H9 (cell line): ENCODE measurements around the gene ZP3. TPM values are rescaled to one million over a fixed set of nuclear protein-coding genes. Genes with fewer than 3 reads are reported as not detected.

ENCODE experiments used
- DNase-seq: peaks from one replicate; pipeline ENCODE4 v3.0.0-alpha.2; 2017
- H2AFZ ChIP-seq: one replicate; pipeline ENCODE4 v1.6.1; 2013; ENCODE audit warnings: mild to moderate bottlenecking, low read length, control low read depth, moderate library complexity
- H2AK5ac ChIP-seq: 2 replicates; pipeline ENCODE4 v1.6.1; 2013; ENCODE audit warnings: low read length, control low read depth, mixed read lengths; ENCODE audit not compliant: insufficient read length
- H2BK120ac ChIP-seq: one replicate; pipeline ENCODE4 v1.6.1; 2013; ENCODE audit warnings: low read depth, mild to moderate bottlenecking, low read length, control low read depth, inconsistent platforms; ENCODE audit not compliant: poor library complexity, severe bottlenecking
- H2BK12ac ChIP-seq: 2 replicates; pipeline ENCODE4 v1.6.1; 2013; ENCODE audit warnings: low read length, control low read depth, mixed read lengths, low read depth; ENCODE audit not compliant: insufficient read length
- H2BK15ac ChIP-seq: 2 replicates; pipeline ENCODE4 v1.6.1; 2013; ENCODE audit warnings: low read depth, low read length, control low read depth
- H2BK20ac ChIP-seq: one replicate; pipeline ENCODE4 v1.6.1; 2013; ENCODE audit warnings: low read depth, mild to moderate bottlenecking, low read length, control low read depth, inconsistent platforms; ENCODE audit not compliant: poor library complexity, severe bottlenecking
- H2BK5ac ChIP-seq: 2 replicates; pipeline ENCODE4 v1.6.1; 2013; ENCODE audit warnings: low read length, control low read depth, mixed read lengths; ENCODE audit not compliant: insufficient read length
- H3K14ac ChIP-seq: 2 replicates; pipeline ENCODE4 v1.6.1; 2013; ENCODE audit warnings: low read length, control low read depth; ENCODE audit not compliant: insufficient read depth
- H3K18ac ChIP-seq: 2 replicates; pipeline ENCODE4 v1.6.1; 2013; ENCODE audit warnings: low read depth, mild to moderate bottlenecking, mixed read lengths, low read length, control low read depth; ENCODE audit not compliant: insufficient read length
- H3K23ac ChIP-seq: 2 replicates; pipeline ENCODE4 v1.6.1; 2013; ENCODE audit warnings: low read length, control low read depth, mixed read lengths, low read depth; ENCODE audit not compliant: insufficient read length
- H3K23me2 ChIP-seq: 2 replicates; pipeline ENCODE4 v1.6.1; 2013; ENCODE audit warnings: low read depth, mild to moderate bottlenecking, mixed read lengths, low read length, control low read depth; ENCODE audit not compliant: insufficient read length, poor library complexity, severe bottlenecking
- H3K27ac ChIP-seq: 2 replicates; pipeline ENCODE4 v1.5.1; 2013; ENCODE audit warnings: low read length, control low read depth, mixed read lengths, low read depth; ENCODE audit not compliant: insufficient read length
- H3K27me3 ChIP-seq: 2 replicates; pipeline ENCODE4 v1.6.1; 2013; ENCODE audit warnings: low read length, control low read depth, inconsistent platforms; ENCODE audit not compliant: insufficient read depth
- H3K4ac ChIP-seq: 2 replicates; pipeline ENCODE4 v1.6.1; 2013; ENCODE audit warnings: low read depth, mild to moderate bottlenecking, control low read depth, inconsistent platforms, low read length, moderate library complexity
- H3K4me1 ChIP-seq: 2 replicates; pipeline ENCODE4 v1.6.1; 2013; ENCODE audit warnings: low read length, control low read depth, inconsistent platforms; ENCODE audit not compliant: insufficient read depth
- H3K4me2 ChIP-seq: 2 replicates; pipeline ENCODE4 v1.6.1; 2013; ENCODE audit warnings: low read length, control low read depth, mixed read lengths; ENCODE audit not compliant: insufficient read length, insufficient read depth
- H3K56ac ChIP-seq: 2 replicates; pipeline ENCODE4 v1.6.1; 2013; ENCODE audit warnings: low read depth, mild to moderate bottlenecking, mixed read lengths, low read length, control low read depth; ENCODE audit not compliant: insufficient read length
- H3K79me1 ChIP-seq: 2 replicates; pipeline ENCODE4 v1.6.1; 2013; ENCODE audit warnings: low read depth, mild to moderate bottlenecking, moderate library complexity, low read length, control low read depth, inconsistent platforms; ENCODE audit not compliant: insufficient read depth, poor library complexity, severe bottlenecking
- H3K79me2 ChIP-seq: 2 replicates; pipeline ENCODE4 v1.6.1; 2013; ENCODE audit warnings: low read length, control low read depth, inconsistent platforms; ENCODE audit not compliant: insufficient read depth
- H3K9ac ChIP-seq: 2 replicates; pipeline ENCODE4 v1.6.1; 2013; ENCODE audit warnings: low read length, control low read depth, mixed read lengths; ENCODE audit not compliant: insufficient read length; ENCODE audit errors: extremely low read depth
- H3K9me3 ChIP-seq: one replicate; pipeline ENCODE4 v1.6.1; 2013; ENCODE audit warnings: low read depth, low read length, inconsistent platforms; ENCODE audit not compliant: control insufficient read depth
- H3T11ph ChIP-seq: one replicate; pipeline ENCODE4 v1.6.1; 2013; ENCODE audit warnings: mild to moderate bottlenecking, low read length, control low read depth, inconsistent platforms
- H4K20me1 ChIP-seq: one replicate; pipeline ENCODE4 v1.6.1; 2013; ENCODE audit not compliant: control insufficient read depth, insufficient read length, insufficient read depth
- H4K5ac ChIP-seq: 2 replicates; pipeline ENCODE4 v1.6.1; 2013; ENCODE audit warnings: low read depth, mild to moderate bottlenecking, mixed read lengths, low read length, control low read depth; ENCODE audit not compliant: insufficient read length
- H4K8ac ChIP-seq: replicated peaks from 2 replicates; pipeline ENCODE4 v1.6.1; 2013; ENCODE audit warnings: low read length, control low read depth, mixed read lengths, low read depth; ENCODE audit not compliant: insufficient read length
- H4K91ac ChIP-seq: 2 replicates; pipeline ENCODE4 v1.6.1; 2013; ENCODE audit warnings: low read depth, mild to moderate bottlenecking, moderate library complexity, mixed read lengths, low read length, control low read depth; ENCODE audit not compliant: insufficient read length
- H3K27ac Mint-ChIP-seq, 3 experiments: 2 replicates in 2 of 3; 3 replicates in 1 of 3; pipeline ENCODE4 v1.8.0; 2020 to 2021; ENCODE audit warnings: mixed read lengths in 3 of 3, mild to moderate bottlenecking in 1 of 3, moderate library complexity in 1 of 3
- H3K27me3 Mint-ChIP-seq: 2 replicates; pipeline ENCODE4 v1.8.0; 2021; ENCODE audit warnings: low read depth, mild to moderate bottlenecking, moderate library complexity, mixed read lengths
- H3K36me3 Mint-ChIP-seq, 3 experiments: 2 replicates in 2 of 3; 3 replicates in 1 of 3; pipeline ENCODE4 v1.8.0; 2020 to 2021; ENCODE audit warnings: low read depth in 3 of 3, mixed read lengths in 3 of 3; ENCODE audit not compliant: insufficient read depth in 1 of 3
- H3K4me1 Mint-ChIP-seq, 2 experiments: 2 replicates each; pipeline ENCODE4 v1.8.0; 2020; ENCODE audit warnings: mixed read lengths in 2 of 2
- H3K4me3 Mint-ChIP-seq, 2 experiments: 2 replicates in 1 of 2; 3 replicates in 1 of 2; pipeline ENCODE4 v1.8.0; 2020 to 2021; ENCODE audit warnings: mild to moderate bottlenecking in 2 of 2, mixed read lengths in 2 of 2, moderate library complexity in 1 of 2
- H3K9me3 Mint-ChIP-seq, 2 experiments: 2 replicates in 1 of 2; 3 replicates in 1 of 2; pipeline ENCODE4 v1.8.0; 2020; ENCODE audit warnings: mild to moderate bottlenecking in 2 of 2, mixed read lengths in 2 of 2, moderate library complexity in 1 of 2
- CTCF ChIP-seq: fragments of 200-600 bp; sonication (generic); conservative IDR thresholded peaks from 3 replicates; pipeline ENCODE4 v1.8.0; 2021; ENCODE audit warnings: antibody characterized with exemption, mild to moderate bottlenecking
- WGBS: extraction: QIAGEN DNeasy Blood & Tissue Kit; methylation state at CpG from one replicate; pipeline ENCODE4 v1.1.7; 2013; ENCODE audit warnings: missing lambda C conversion rate, low lambda C conversion rate, mixed read lengths; ENCODE audit not compliant: insufficient read length; ENCODE audit errors: extremely low coverage; 5-methylcytosine and 5-hydroxymethylcytosine counted together
- total RNA-seq: library from RNA; stranded (reverse); gene quantifications from 2 replicates; pipeline ENCODE4 v1.2.1, GENCODE V29; 2021

ZP3 gene
- total RNA-seq, 1 experiment from 2014 or later = 1.3 TPM

DNA sequence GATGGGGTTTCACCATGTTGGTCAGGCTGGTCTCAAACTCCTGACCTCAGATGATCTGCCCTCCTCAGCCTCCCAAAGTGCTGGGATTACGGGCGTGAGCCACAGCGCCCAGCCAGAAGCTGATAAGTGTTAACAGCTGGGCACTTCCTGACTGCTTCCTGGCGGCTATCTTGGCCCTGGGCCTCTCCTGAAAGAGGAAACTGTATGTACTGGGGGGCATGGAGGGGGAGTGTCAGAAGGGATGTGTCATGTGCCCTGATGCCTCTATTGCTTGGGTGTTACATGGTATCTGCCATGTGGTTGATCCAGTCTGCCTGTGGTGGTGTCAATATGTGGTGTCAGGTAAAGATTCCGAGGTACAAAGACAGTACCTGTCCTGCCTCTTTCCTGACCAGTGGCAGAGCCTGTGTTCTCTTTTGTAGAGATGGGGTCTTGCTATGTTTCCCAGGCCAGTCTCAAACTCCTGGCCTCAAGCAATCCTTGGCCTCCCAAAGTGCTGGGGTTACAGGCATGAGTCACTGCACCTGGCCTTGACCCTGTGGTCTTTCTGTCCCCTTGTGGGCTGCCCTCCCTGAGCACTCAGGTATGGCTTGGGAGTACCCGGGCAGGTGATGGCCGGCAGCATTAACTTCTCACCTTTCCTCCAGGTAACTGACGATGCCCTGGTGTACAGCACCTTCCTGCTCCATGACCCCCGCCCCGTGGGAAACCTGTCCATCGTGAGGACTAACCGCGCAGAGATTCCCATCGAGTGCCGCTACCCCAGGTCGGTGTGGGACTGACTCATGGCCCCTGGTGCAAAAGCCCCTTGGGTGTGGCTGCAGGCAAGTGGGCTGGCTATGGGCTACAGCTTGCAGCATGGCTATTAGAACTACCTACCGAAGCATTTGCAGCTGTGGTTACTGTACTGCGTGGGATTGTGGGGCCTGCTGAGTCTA, 4.4 kb downstream of the ZP3 start:
- no peak overlapping the region for H3K56ac ChIP-seq
- no peak for TF ChIP-seq CTCF
- no peak overlapping the region for H2BK20ac ChIP-seq
- H3K4me1 Mint-ChIP-seq = peaks cover 9 to 14% of the 10 kb centered on the region in 2 experiments
- H3K27me3 Mint-ChIP-seq = no peaks in the 10 kb centered on the region; the same call in 1 of the 2 replicates
- peak overlapping the region; percentile 17 to 44 (median 33); a peak in 3 of 7 replicates for H3K27ac Mint-ChIP-seq
- no peak overlapping the region for H3K14ac ChIP-seq
- no peak overlapping the region for H4K91ac ChIP-seq
- H3K79me2 ChIP-seq = no peaks in the 10 kb centered on the region
- H3K23me2 ChIP-seq = no peaks in the 10 kb centered on the region
- H2BK12ac ChIP-seq = no peak overlapping the region
- no peak overlapping the region for H3K18ac ChIP-seq
- H3K4ac ChIP-seq = no peak overlapping the region
- H3K4me3 Mint-ChIP-seq = 0 out of 5 replicates have a peak overlapping the region, but pooled peaks of 1 of the 2 experiments have one; percentile 19
- no peak overlapping the region for H3K4me2 ChIP-seq
- no peak overlapping the region for H2BK15ac ChIP-seq
- H2BK120ac ChIP-seq = no peak overlapping the region
- H3K23ac ChIP-seq = no peak overlapping the region
- H2AK5ac ChIP-seq = no peak overlapping the region
- no peak overlapping the region for H3K27ac ChIP-seq
- peak; percentile 41 for DNase-seq
- H4K20me1 ChIP-seq = no peaks in the 10 kb centered on the region
- no peaks in the 10 kb centered on the region; a peak in 1 of 7 replicates for H3K36me3 Mint-ChIP-seq
- H3K4me1 ChIP-seq = no peaks in the 10 kb centered on the region; the same call in 1 of the 2 replicates
- H3K9ac ChIP-seq = no peak overlapping the region
- H2AFZ ChIP-seq = no peak overlapping the region
- H4K8ac ChIP-seq = no peak overlapping the region
- no peaks in the 10 kb centered on the region for H3K9me3 Mint-ChIP-seq
- H3K79me1 ChIP-seq = no peaks in the 10 kb centered on the region
- no peaks in the 10 kb centered on the region for H3K27me3 ChIP-seq
- no CpG with 5 or more reads among the region's 18 CpGs for WGBS
- no peak overlapping the region for H3T11ph ChIP-seq
- H3K9me3 ChIP-seq = no peaks in the 10 kb centered on the region
- H2BK5ac ChIP-seq = no peak overlapping the region
- H4K5ac ChIP-seq = no peak overlapping the region
